ENCODE measurements around the gene SLC3A2.

Gene SLC3A2

GRCh38 chr11:62879235-62879978 is 1.3 kb upstream of the SLC3A2 start:
- no peaks in the 10 kb centered on the region for H3K27me3 Mint-ChIP-seq (ENCODE audit: low read depth, poor library complexity)
- peaks cover 58% of the 10 kb centered on the region for H3K36me3 Mint-ChIP-seq (ENCODE audit: low read depth)
- no peaks in the 10 kb centered on the region for H3K9me3 Mint-ChIP-seq
- no peak for TF ChIP-seq CTCF (IDR thresholded peaks at IDR 0.05)
- H3K4me3 Mint-ChIP-seq: peak overlapping the region; percentile 100
- DNase-seq: no peak
- peaks cover 53% of the 10 kb centered on the region for H3K4me1 Mint-ChIP-seq
- H3K27ac Mint-ChIP-seq: peak overlapping the region; percentile 100

- no peaks in the 10 kb centered on the region for H3K27me3 Mint-ChIP-seq (ENCODE audit: low read depth, poor library complexity)
- peaks cover 60% of the 10 kb centered on the region for H3K4me1 Mint-ChIP-seq
- H3K4me3 Mint-ChIP-seq: peak overlapping the region; percentile 100
- peak overlapping the region; percentile 100 for H3K27ac Mint-ChIP-seq
- TF ChIP-seq CTCF (IDR thresholded peaks at IDR 0.05): no peak
- H3K9me3 Mint-ChIP-seq: no peaks in the 10 kb centered on the region
- DNase-seq: peak; percentile 36
- H3K36me3 Mint-ChIP-seq (ENCODE audit: low read depth): peaks cover 57% of the 10 kb centered on the region
These were observed 379 bp upstream of the SLC3A2 start for GRCh38 chr11:62880231-62880802.

- H3K36me3 Mint-ChIP-seq (ENCODE audit: low read depth): peaks cover 67% of the 10 kb centered on the region
These were observed 1.1 kb downstream of the SLC3A2 start for GRCh38 chr11:62881579-62882430.

GRCh38 chr11:62882431-62882749 is 1.7 kb downstream of the SLC3A2 start:
- no peak for TF ChIP-seq CTCF (IDR thresholded peaks at IDR 0.05)
- H3K4me3 Mint-ChIP-seq: peak overlapping the region; percentile 100
- peaks cover 69% of the 10 kb centered on the region for H3K4me1 Mint-ChIP-seq
- DNase-seq: no peak
- no peaks in the 10 kb centered on the region for H3K27me3 Mint-ChIP-seq (ENCODE audit: low read depth, poor library complexity)
- peak overlapping the region; percentile 100 for H3K27ac Mint-ChIP-seq
- peaks cover 67% of the 10 kb centered on the region for H3K36me3 Mint-ChIP-seq (ENCODE audit: low read depth)
- no peaks in the 10 kb centered on the region for H3K9me3 Mint-ChIP-seq

More at GRCh38 chr11:62881579-62882430, 1.1 kb downstream of the SLC3A2 start:
- Mint-ChIP-seq H3K27ac (peak overlapping the region; percentile 100), H3K4me3 (peak overlapping the region; percentile 100), H3K4me1 (peaks cover 66% of the 10 kb centered on the region), H3K27me3 (ENCODE audit: low read depth, poor library complexity) (no peaks in the 10 kb centered on the region), H3K9me3 (no peaks in the 10 kb centered on the region)
- no peak for TF ChIP-seq CTCF (IDR thresholded peaks at IDR 0.05)
- peak; percentile 80 for DNase-seq

- no peak for TF ChIP-seq CTCF (IDR thresholded peaks at IDR 0.05)
- Mint-ChIP-seq H3K4me3 (peak overlapping the region; percentile 100), H3K36me3 (ENCODE audit: low read depth) (peaks cover 66% of the 10 kb centered on the region), H3K4me1 (peaks cover 72% of the 10 kb centered on the region), H3K27ac (peak overlapping the region; percentile 100), H3K27me3 (ENCODE audit: low read depth, poor library complexity) (no peaks in the 10 kb centered on the region), H3K9me3 (no peaks in the 10 kb centered on the region)
- no peak for DNase-seq
These were observed 2.2 kb downstream of the SLC3A2 start for GRCh38 chr11:62882788-62883501.
